WERI-Rb-1 (cell line): ENCODE results near the gene MCF2L2.

Experiments used
- DNase-seq: peaks from one replicate; pipeline ENCODE4 v3.0.0-alpha.2; 2020
- H3K27ac ChIP-seq: fragments of 250-450 bp; sonication (Bioruptor Pico); 2 replicates; pipeline ENCODE4 v1.5.1; 2020; ENCODE audit warnings: mild to moderate bottlenecking, moderate library complexity
- H3K27me3 ChIP-seq: fragments of 250-450 bp; sonication (Bioruptor Pico); 2 replicates; pipeline ENCODE4 v1.5.1; 2021; ENCODE audit warnings: mild to moderate bottlenecking, low read depth, moderate library complexity; ENCODE audit not compliant: insufficient read depth, severe bottlenecking
- H3K36me3 ChIP-seq: fragments of 250-450 bp; sonication (Bioruptor Pico); 2 replicates; pipeline ENCODE4 v1.5.1; 2020; ENCODE audit warnings: mild to moderate bottlenecking, moderate library complexity
- H3K4me3 ChIP-seq: 2 replicates; pipeline ENCODE4 v1.5.1; 2011; ENCODE audit warnings: low read depth, mild to moderate bottlenecking, control low read depth, low read length
- H3K9me3 ChIP-seq: fragments of 250-450 bp; sonication (Bioruptor Pico); 2 replicates; pipeline ENCODE4 v1.5.1; 2021; ENCODE audit warnings: mild to moderate bottlenecking, moderate library complexity; ENCODE audit not compliant: severe bottlenecking
- CTCF ChIP-seq: IDR thresholded peaks from 2 replicates; pipeline ENCODE4 v1.5.1; 2011; ENCODE audit warnings: low read depth, mild to moderate bottlenecking, control low read depth, inconsistent platforms, low read length

Gene MCF2L2

GRCh38 chr3:183197734-183198133 is 230.7 kb downstream of the MCF2L2 start:
- Histone ChIP-seq H3K9me3 (peaks cover 3% of the 10 kb centered on the region), H3K4me3 (no peak overlapping the region), H3K27me3 (no peaks in the 10 kb centered on the region), H3K36me3 (no peaks in the 10 kb centered on the region), H3K27ac (no peak overlapping the region)
- no peak for TF ChIP-seq CTCF
- DNase-seq = no peak

DNA sequence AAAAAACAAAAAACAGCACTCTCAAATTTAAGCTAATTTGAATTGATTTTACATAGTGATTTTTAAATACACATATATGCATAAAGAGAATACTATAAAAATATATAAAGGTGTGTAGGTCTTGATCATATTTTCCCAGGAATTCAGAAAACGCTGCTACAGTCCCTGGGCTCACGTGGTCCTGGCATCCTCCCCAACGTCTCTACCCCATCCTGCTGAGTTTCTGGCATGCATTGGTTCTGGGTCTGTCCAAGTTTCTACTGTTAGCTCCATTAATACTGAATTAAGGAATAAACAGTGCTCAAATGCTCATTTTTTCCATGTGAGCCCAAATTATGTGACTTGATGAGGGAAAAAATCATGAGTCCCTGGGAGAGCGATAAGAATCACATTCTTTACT is 233.2 kb downstream of the MCF2L2 start:
- Histone ChIP-seq H3K27me3 (no peaks in the 10 kb centered on the region), H3K4me3 (no peak overlapping the region), H3K27ac (no peak overlapping the region), H3K9me3 (no peaks in the 10 kb centered on the region), H3K36me3 (no peaks in the 10 kb centered on the region)
- no peak for DNase-seq
- TF ChIP-seq CTCF = no peak

DNA sequence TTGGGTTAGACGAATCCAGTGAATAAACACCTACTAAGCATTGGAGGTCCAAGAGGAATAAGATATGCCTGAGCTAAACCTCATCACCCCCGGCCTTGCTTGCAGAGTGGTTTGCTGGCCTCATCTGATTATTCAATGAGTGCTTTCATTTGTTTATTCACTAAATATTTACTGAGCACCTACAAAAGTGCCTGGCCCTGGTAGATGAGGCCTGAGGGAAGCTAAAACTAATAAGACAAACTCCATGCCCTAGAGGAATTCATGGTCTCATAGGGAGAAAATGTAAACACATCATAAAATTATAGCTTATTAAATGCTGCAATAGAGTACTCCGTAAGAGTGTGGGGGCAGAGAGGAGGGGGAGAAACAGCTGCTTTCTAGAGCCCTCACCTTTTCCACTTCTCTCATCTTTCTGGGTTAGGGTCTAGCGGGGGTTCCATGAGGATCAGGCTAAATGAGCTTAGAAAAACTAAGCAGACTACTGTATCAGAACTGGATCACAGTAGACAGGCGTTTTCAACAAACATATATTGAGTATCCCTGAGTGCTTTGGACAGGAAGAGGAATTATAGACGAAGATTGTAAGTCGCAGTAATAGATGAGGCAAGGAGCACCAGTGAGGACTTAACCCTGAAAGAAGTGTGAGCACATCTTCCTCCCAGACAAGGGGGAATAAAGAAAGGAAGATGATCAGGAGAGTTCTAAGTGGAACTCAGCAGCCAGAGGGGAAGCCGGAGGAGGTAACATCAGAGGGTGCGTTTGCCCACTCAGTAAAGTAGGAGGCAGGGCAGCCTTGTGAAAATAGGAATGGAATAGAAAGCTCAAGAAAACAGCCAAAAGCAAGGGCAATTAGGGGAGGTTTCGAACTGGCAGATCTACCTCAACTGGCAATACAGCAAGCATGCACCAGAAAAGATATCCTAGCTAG is 234.4 kb downstream of the MCF2L2 start:
- H3K36me3 ChIP-seq = no peaks in the 10 kb centered on the region
- H3K4me3 ChIP-seq = no peak overlapping the region
- H3K27me3 ChIP-seq = no peaks in the 10 kb centered on the region
- no peak overlapping the region for H3K27ac ChIP-seq
- H3K9me3 ChIP-seq = no peaks in the 10 kb centered on the region
- no peak for DNase-seq
- TF ChIP-seq CTCF = no peak

GRCh38 chr3:183192650-183193300 is 235.6 kb downstream of the MCF2L2 start:
- Histone ChIP-seq H3K27me3 (no peaks in the 10 kb centered on the region), H3K9me3 (no peaks in the 10 kb centered on the region), H3K4me3 (no peak overlapping the region), H3K36me3 (no peaks in the 10 kb centered on the region), H3K27ac (no peak overlapping the region)
- TF ChIP-seq CTCF = no peak
- DNase-seq = no peak

DNA sequence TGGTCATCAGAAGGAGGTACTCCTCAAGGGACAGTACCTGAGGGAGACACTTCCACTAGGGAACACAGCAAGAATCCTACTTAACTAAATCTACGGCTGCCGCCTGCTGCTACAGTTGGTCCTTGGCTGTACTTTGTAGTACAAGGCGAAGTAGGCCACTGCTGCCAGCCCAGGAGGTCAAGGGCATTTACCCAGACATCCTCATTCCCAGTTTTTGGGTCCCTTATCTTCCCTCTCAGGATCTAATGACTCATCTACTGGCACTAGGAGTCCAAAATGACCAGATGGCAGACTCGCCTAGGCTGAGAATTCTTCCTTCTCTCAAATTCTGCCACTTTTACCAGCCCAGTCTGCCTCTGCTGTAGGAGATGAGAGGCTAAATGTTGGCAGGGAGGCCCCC is 238.8 kb downstream of the MCF2L2 start:
- DNase-seq = no peak
- Histone ChIP-seq H3K27me3 (no peaks in the 10 kb centered on the region), H3K27ac (no peak overlapping the region), H3K4me3 (no peak overlapping the region), H3K36me3 (no peaks in the 10 kb centered on the region), H3K9me3 (no peaks in the 10 kb centered on the region)
- TF ChIP-seq CTCF = no peak
